NB4 (cell line): ENCODE data around the gene ZNF710.
"Not testable (repeated sequence)": the region's sequence is repeated elsewhere in the genome, so short reads cannot be mapped to it uniquely, and the experiment has no call there.

Source experiments
- DNase-seq: peaks from one replicate; pipeline ENCODE4 v3.0.0; 2010; ENCODE audit warnings: low read depth
- H3K4me3 ChIP-seq: one replicate; pipeline ENCODE4 v1.5.1; 2011; ENCODE audit warnings: mild to moderate bottlenecking, low read depth, low read length, moderate library complexity
- CTCF ChIP-seq: IDR thresholded peaks from one replicate; pipeline ENCODE4 v1.5.1; 2012; ENCODE audit warnings: low read depth, low read length
- MAX ChIP-seq: IDR thresholded peaks from 2 replicates; pipeline ENCODE4 v1.6.1; 2011; ENCODE audit warnings: low read depth, low read length
- MYC ChIP-seq: IDR thresholded peaks from 2 replicates; pipeline ENCODE4 v1.6.1; 2011; ENCODE audit warnings: low read depth, low read length
- POLR2A ChIP-seq: IDR thresholded peaks from 2 replicates; pipeline ENCODE4 v1.6.1; 2011; ENCODE audit warnings: mild to moderate bottlenecking; ENCODE audit not compliant: insufficient read length; ENCODE audit errors: extremely low read depth

The ZNF710 gene

GRCh38 chr15:90067181-90067952, 66.2 kb downstream of the ZNF710 start:
- TF ChIP-seq MYC, result no peak
- no peak for TF ChIP-seq CTCF
- DNase-seq, result no peak
- no peak overlapping the region for H3K4me3 ChIP-seq

GRCh38 chr15:90067953-90068606, 67.0 kb downstream of the ZNF710 start:
- DNase-seq, result no peak
- H3K4me3 ChIP-seq, result no peak overlapping the region
- TF ChIP-seq MYC, result no peak
- TF ChIP-seq MAX, result no peak
- TF ChIP-seq CTCF, result no peak
- no peak for TF ChIP-seq POLR2A

GRCh38 chr15:90070623-90071022, 69.5 kb downstream of the ZNF710 start:
- H3K4me3 ChIP-seq, DNase-seq: not testable (repeated sequence)

GRCh38 chr15:90071220-90071807, 70.2 kb downstream of the ZNF710 start:
- peak; percentile 92 for DNase-seq
- H3K4me3 ChIP-seq, result no peak overlapping the region
- TF ChIP-seq MAX, result peak; percentile 92
- peak; percentile 87 for TF ChIP-seq CTCF
- no peak for TF ChIP-seq POLR2A
- peak; percentile 90 for TF ChIP-seq MYC

GRCh38 chr15:90072978-90073640, 72.0 kb downstream of the ZNF710 start:
- TF ChIP-seq MYC, result no peak
- TF ChIP-seq MAX, result no peak
- TF ChIP-seq POLR2A, result no peak
- TF ChIP-seq CTCF, result no peak
- H3K4me3 ChIP-seq, result no peak overlapping the region
- no peak for DNase-seq

GRCh38 chr15:90074023-90074422, 72.9 kb downstream of the ZNF710 start:
- H3K4me3 ChIP-seq, result no peak overlapping the region
- TF ChIP-seq CTCF (no peak), MAX (no peak), POLR2A (no peak), MYC (no peak)
- no peak for DNase-seq
